WTC11 (cell line): ENCODE data around the gene LY9.

Experiments used
- ARID4B ChIP-seq: sonication (generic); formaldehyde crosslinking; IDR thresholded peaks from 2 replicates; pipeline ENCODE4 v1.8.0; 2023; ENCODE audit warnings: missing genetic modification reagents, mild to moderate bottlenecking, borderline replicate concordance
- CTCF ChIP-seq: fragments of 200-600 bp; IDR thresholded peaks from 2 replicates; pipeline ENCODE4 v1.8.0; 2022; ENCODE audit warnings: antibody characterized with exemption
- GABPB1 ChIP-seq: sonication (generic); formaldehyde crosslinking; IDR thresholded peaks from 2 replicates; pipeline ENCODE4 v1.8.1; 2023; ENCODE audit warnings: mild to moderate bottlenecking, missing genetic modification reagents
- ZNF138 ChIP-seq: sonication (generic); formaldehyde crosslinking; conservative IDR thresholded peaks from 2 replicates; pipeline ENCODE4 v1.8.1; 2022; ENCODE audit warnings: mild to moderate bottlenecking, moderate library complexity, missing genetic modification reagents

- TF ChIP-seq CTCF, result no peak
- TF ChIP-seq GABPB1 (CRISPR knock-in tag), result no peak
- no peak for TF ChIP-seq ZNF138 (CRISPR knock-in tag)
- no peak for TF ChIP-seq ARID4B (CRISPR knock-in tag)
These were observed 4.9 kb downstream of the LY9 start for GRCh38 chr1:160800645-160801408.
